Stimulated activated CD8-positive, alpha-beta memory T cell treated with anti-CD3 and anti-CD28 coated beads, Interleukin-2, amount 100 ng/mL, for 48 hours (primary cell): ENCODE data around the gene TXNRD1.
"Not testable (repeated sequence)": the region's sequence is repeated elsewhere in the genome, so short reads cannot be mapped to it uniquely, and the experiment has no call there.

Experiments
- DNase-seq, 2 donors: peaks; one replicate each; pipeline ENCODE4 v3.0.0-alpha.2; 2020; ENCODE audit warnings: low read depth in 2 of 2

TXNRD1 gene

GRCh38 chr12:104372061-104372720 is 156.6 kb downstream of the TXNRD1 start:
- peak; percentile 17 to 30 for DNase-seq

GRCh38 chr12:104372721-104373335 is 157.2 kb downstream of the TXNRD1 start:
- DNase-seq: no peak

- DNase-seq: no peak
Measured at GRCh38 chr12:104374071-104374470, 158.5 kb downstream of the TXNRD1 start.

- DNase-seq: no peak
Measured at GRCh38 chr12:104374806-104375205, 159.2 kb downstream of the TXNRD1 start.

GRCh38 chr12:104375775-104376174 is 160.2 kb downstream of the TXNRD1 start:
- DNase-seq: no peak

GRCh38 chr12:104376650-104377513 is 161.3 kb downstream of the TXNRD1 start:
- DNase-seq: no peak

GRCh38 chr12:104377514-104377812 is 161.9 kb downstream of the TXNRD1 start:
- DNase-seq: no peak

- no peak for DNase-seq
Measured at GRCh38 chr12:104378427-104378826, 162.8 kb downstream of the TXNRD1 start.

GRCh38 chr12:104381341-104381730 is 165.8 kb downstream of the TXNRD1 start:
- DNase-seq: no peak

GRCh38 chr12:104381731-104382480 is 166.3 kb downstream of the TXNRD1 start:
- DNase-seq: peak; percentile 55 to 73

GRCh38 chr12:104384141-104384880 is 168.7 kb downstream of the TXNRD1 start:
- DNase-seq: no peak

- no peak for DNase-seq
Measured at GRCh38 chr12:104385510-104385909, 169.9 kb downstream of the TXNRD1 start.

GRCh38 chr12:104386461-104386860 is 170.9 kb downstream of the TXNRD1 start:
- no peak for DNase-seq

GRCh38 chr12:104387190-104387589 is 171.6 kb downstream of the TXNRD1 start:
- no peak for DNase-seq

GRCh38 chr12:104394086-104394485 is 178.5 kb downstream of the TXNRD1 start:
- not testable (repeated sequence) for DNase-seq
